ENCODE measurements around the gene SDC3. TPM values are rescaled to one million over a fixed set of nuclear protein-coding genes. Genes with fewer than 3 reads are reported as not detected.

SDC3 gene
- total RNA-seq, 1 experiment from 2014 or later, result 32.3 TPM

DNA sequence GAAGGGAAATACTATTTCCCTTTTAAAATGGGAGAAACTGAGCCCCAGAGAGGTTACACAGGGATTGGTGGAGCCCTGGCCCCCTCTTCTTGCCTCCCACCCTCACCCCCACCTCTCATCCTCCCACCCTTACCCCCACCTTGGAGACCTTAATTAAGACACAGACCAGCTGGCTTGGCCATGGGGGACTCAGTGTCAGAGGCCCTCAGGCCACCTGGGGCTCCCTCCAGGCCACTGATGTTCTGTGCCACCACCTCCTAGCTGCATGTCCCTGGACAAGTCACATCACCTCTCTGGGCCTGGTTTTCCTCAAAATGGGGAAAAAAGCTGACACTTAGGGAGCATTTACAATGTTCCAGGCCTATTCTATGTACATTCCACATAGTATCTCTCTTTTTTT, 51.5 kb downstream of the SDC3 start (continued):
- TF ChIP-seq, protein P1, sequence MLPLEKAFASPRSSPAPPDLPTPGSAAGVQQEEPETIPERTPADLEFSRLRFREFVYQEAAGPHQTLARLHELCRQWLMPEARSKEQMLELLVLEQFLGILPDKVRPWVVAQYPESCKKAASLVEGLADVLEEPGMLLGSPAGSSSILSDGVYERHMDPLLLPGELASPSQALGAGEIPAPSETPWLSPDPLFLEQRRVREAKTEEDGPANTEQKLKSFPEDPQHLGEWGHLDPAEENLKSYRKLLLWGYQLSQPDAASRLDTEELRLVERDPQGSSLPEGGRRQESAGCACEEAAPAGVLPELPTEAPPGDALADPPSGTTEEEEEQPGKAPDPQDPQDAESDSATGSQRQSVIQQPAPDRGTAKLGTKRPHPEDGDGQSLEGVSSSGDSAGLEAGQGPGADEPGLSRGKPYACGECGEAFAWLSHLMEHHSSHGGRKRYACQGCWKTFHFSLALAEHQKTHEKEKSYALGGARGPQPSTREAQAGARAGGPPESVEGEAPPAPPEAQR (CRISPR knock-in tag; IDR thresholded peaks at IDR 0.05), result no peak
- TF ChIP-seq MAX (CRISPR knock-in tag; IDR thresholded peaks at IDR 0.05) (no peak), RORB (CRISPR knock-in tag; IDR thresholded peaks at IDR 0.05) (no peak)
- TF ChIP-seq, protein P2, sequence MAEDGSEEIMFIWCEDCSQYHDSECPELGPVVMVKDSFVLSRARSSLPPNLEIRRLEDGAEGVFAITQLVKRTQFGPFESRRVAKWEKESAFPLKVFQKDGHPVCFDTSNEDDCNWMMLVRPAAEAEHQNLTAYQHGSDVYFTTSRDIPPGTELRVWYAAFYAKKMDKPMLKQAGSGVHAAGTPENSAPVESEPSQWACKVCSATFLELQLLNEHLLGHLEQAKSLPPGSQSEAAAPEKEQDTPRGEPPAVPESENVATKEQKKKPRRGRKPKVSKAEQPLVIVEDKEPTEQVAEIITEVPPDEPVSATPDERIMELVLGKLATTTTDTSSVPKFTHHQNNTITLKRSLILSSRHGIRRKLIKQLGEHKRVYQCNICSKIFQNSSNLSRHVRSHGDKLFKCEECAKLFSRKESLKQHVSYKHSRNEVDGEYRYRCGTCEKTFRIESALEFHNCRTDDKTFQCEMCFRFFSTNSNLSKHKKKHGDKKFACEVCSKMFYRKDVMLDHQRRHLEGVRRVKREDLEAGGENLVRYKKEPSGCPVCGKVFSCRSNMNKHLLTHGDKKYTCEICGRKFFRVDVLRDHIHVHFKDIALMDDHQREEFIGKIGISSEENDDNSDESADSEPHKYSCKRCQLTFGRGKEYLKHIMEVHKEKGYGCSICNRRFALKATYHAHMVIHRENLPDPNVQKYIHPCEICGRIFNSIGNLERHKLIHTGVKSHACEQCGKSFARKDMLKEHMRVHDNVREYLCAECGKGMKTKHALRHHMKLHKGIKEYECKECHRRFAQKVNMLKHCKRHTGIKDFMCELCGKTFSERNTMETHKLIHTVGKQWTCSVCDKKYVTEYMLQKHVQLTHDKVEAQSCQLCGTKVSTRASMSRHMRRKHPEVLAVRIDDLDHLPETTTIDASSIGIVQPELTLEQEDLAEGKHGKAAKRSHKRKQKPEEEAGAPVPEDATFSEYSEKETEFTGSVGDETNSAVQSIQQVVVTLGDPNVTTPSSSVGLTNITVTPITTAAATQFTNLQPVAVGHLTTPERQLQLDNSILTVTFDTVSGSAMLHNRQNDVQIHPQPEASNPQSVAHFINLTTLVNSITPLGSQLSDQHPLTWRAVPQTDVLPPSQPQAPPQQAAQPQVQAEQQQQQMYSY (CRISPR knock-in tag; IDR thresholded peaks at IDR 0.05), result no peak

GRCh38 chr1:30856260-30856790, 52.2 kb downstream of the SDC3 start:
- H3K4me1 Mint-ChIP-seq, result peaks cover 58% of the 10 kb centered on the region
- CTCF ChIA-PET, result interaction anchor here (1.0 to 3.5 kb wide), 5 partner anchors 9 to 76 kb away, joined by 4 to 25 read pairs (median 9); no protein-coding TSS in a partner anchor

More at GRCh38 chr1:30856260-30856790, 52.2 kb downstream of the SDC3 start:
- DNase-seq (ENCODE audit: low spot score), result no peak
- POLR2A ChIA-PET, result interaction anchor here (1.6 kb wide), 1 partner anchor 15 kb away, joined by 3 read pairs; no protein-coding TSS in a partner anchor
- peak; percentile 8; the same call in 1 of the 2 replicates for ATAC-seq
- Mint-ChIP-seq H3K9me3 (no peaks in the 10 kb centered on the region), H3K4me3 (no peak overlapping the region), H3K27me3 (ENCODE audit: low read depth) (no peaks in the 10 kb centered on the region), H3K36me3 (no peaks in the 10 kb centered on the region), H3K27ac (no peak overlapping the region)
- no peak for TF ChIP-seq MXD4 (CRISPR knock-in tag; IDR thresholded peaks at IDR 0.05; ENCODE audit: borderline replicate concordance)
- no peak for TF ChIP-seq ARID4B (CRISPR knock-in tag; IDR thresholded peaks at IDR 0.05; ENCODE audit: borderline replicate concordance)
- TF ChIP-seq, protein P3, sequence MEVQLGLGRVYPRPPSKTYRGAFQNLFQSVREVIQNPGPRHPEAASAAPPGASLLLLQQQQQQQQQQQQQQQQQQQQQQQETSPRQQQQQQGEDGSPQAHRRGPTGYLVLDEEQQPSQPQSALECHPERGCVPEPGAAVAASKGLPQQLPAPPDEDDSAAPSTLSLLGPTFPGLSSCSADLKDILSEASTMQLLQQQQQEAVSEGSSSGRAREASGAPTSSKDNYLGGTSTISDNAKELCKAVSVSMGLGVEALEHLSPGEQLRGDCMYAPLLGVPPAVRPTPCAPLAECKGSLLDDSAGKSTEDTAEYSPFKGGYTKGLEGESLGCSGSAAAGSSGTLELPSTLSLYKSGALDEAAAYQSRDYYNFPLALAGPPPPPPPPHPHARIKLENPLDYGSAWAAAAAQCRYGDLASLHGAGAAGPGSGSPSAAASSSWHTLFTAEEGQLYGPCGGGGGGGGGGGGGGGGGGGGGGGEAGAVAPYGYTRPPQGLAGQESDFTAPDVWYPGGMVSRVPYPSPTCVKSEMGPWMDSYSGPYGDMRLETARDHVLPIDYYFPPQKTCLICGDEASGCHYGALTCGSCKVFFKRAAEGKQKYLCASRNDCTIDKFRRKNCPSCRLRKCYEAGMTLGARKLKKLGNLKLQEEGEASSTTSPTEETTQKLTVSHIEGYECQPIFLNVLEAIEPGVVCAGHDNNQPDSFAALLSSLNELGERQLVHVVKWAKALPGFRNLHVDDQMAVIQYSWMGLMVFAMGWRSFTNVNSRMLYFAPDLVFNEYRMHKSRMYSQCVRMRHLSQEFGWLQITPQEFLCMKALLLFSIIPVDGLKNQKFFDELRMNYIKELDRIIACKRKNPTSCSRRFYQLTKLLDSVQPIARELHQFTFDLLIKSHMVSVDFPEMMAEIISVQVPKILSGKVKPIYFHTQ (CRISPR knock-in tag; IDR thresholded peaks at IDR 0.05), result no peak; the same call in 1 of the 2 replicates
- TF ChIP-seq NR2C2 (CRISPR knock-in tag; IDR thresholded peaks at IDR 0.05), result no peak
- no peak for TF ChIP-seq ZNF512 (CRISPR knock-in tag; IDR thresholded peaks at IDR 0.05; ENCODE audit: borderline replicate concordance)
- no peak for TF ChIP-seq PRRX2 (CRISPR knock-in tag; IDR thresholded peaks at IDR 0.05)
- no peak for TF ChIP-seq ZNF219 (CRISPR knock-in tag; IDR thresholded peaks at IDR 0.05; ENCODE audit: borderline replicate concordance)

All from WTC11 (cell line).